MM.1S (cell line): ENCODE results near the gene PRPSAP2.
"Not testable (repeated sequence)": the region's sequence is repeated elsewhere in the genome, so short reads cannot be mapped to it uniquely, and the experiment has no call there.

Experiments
- CTCF ChIP-seq: fragments of 300-600 bp; sonication (generic); IDR thresholded peaks from 2 replicates; pipeline ENCODE4 v1.5.1; 2016; ENCODE audit warnings: antibody characterized with exemption, low read length, mixed read lengths
- EZH2phosphoT487 ChIP-seq: fragments of 300-600 bp; sonication (generic); IDR thresholded peaks from 2 replicates; pipeline ENCODE4 v1.6.1; 2018; ENCODE audit warnings: antibody characterized with exemption, low read length

- TF ChIP-seq CTCF, EZH2phosphoT487: not testable (repeated sequence)
Observed at GRCh38 chr17:18956021-18956420, 98.1 kb downstream of the PRPSAP2 start.
